PC-3 (cell line): ENCODE results near the gene RAB11A. TPM values are rescaled to one million over a fixed set of nuclear protein-coding genes. Genes with fewer than 3 reads are reported as not detected.

Experiments used
- ATAC-seq: fragments of 200-7000 bp; cut with Tn5 transposase; 2 replicates; pipeline ENCODE4 v1.9.1; 2020; ENCODE audit warnings: mild to moderate bottlenecking, moderate library complexity
- BruUV-seq: library from RNA; stranded (reverse); fragments of 400-500 nt; replicated peaks from 2 replicates; lab custom pipeline; 2021; lab: Mats Ljungman, UMichigan
- CTCF ChIA-PET: fragments of 300-600 bp; sonication (Branson Sonifier 250); formaldehyde crosslinking; loops from one replicate; lab custom pipeline; 2022; ENCODE audit warnings: antibody characterized with exemption; lab: Charles Lee
- POLR2A ChIA-PET: fragments of 300-600 bp; sonication (Branson Sonifier 250); formaldehyde crosslinking; loops from one replicate; lab custom pipeline; 2022; ENCODE audit warnings: antibody characterized with exemption; ENCODE audit not compliant: unreplicated experiment; lab: Charles Lee
- DNase-seq: peaks from one replicate; pipeline ENCODE4 v3.0.0-alpha.2; 2015
- H2AFZ ChIP-seq: fragments of 300-600 bp; sonication (generic); 2 replicates; pipeline ENCODE4 v1.6.0; 2016; ENCODE audit warnings: antibody characterized with exemption, low read length
- H3F3A ChIP-seq: fragments of 300-600 bp; sonication (generic); one replicate; pipeline ENCODE4 v1.6.0; 2017; ENCODE audit warnings: antibody characterized with exemption, low read length, control low read depth, mild to moderate bottlenecking; ENCODE audit not compliant: unreplicated experiment
- H3K27ac ChIP-seq: fragments of 300-600 bp; sonication (generic); 2 replicates; pipeline ENCODE4 v1.5.1; 2016; ENCODE audit warnings: mild to moderate bottlenecking, low read length
- H3K27me3 ChIP-seq: fragments of 300-600 bp; sonication (generic); 2 replicates; pipeline ENCODE4 v1.6.1; 2016; ENCODE audit warnings: low read length, mixed read lengths
- H3K36me3 ChIP-seq: fragments of 300-600 bp; sonication (generic); 2 replicates; pipeline ENCODE4 v1.6.1; 2016; ENCODE audit warnings: low read depth, mixed run types, low read length, mixed read lengths
- H3K4me1 ChIP-seq: fragments of 300-600 bp; sonication (generic); 2 replicates; pipeline ENCODE4 v1.5.1; 2016; ENCODE audit warnings: low read length; ENCODE audit not compliant: insufficient read depth
- H3K4me2 ChIP-seq: fragments of 300-600 bp; sonication (generic); 2 replicates; pipeline ENCODE4 v1.6.0; 2016; ENCODE audit warnings: low read length
- H3K4me3 ChIP-seq: fragments of 300-600 bp; sonication (generic); 2 replicates; pipeline ENCODE4 v1.5.1; 2016; ENCODE audit warnings: mild to moderate bottlenecking, low read length, mixed read lengths
- H3K79me2 ChIP-seq: fragments of 300-600 bp; sonication (generic); 2 replicates; pipeline ENCODE4 v1.6.1; 2017; ENCODE audit warnings: low read length, mixed read lengths
- H3K9ac ChIP-seq: fragments of 300-600 bp; sonication (generic); 2 replicates; pipeline ENCODE4 v1.6.0; 2016; ENCODE audit warnings: mild to moderate bottlenecking, low read length
- H3K9me2 ChIP-seq: fragments of 300-600 bp; sonication (generic); replicated peaks from 2 replicates; pipeline ENCODE4 v1.6.1; 2016; ENCODE audit warnings: mixed run types, low read length, mixed read lengths
- H3K9me3 ChIP-seq: fragments of 300-600 bp; sonication (generic); 2 replicates; pipeline ENCODE4 v1.6.1; 2016; ENCODE audit warnings: low read length, mixed read lengths
- H4K20me1 ChIP-seq: fragments of 300-600 bp; sonication (generic); 2 replicates; pipeline ENCODE4 v1.6.1; 2016; ENCODE audit warnings: low read length, mixed read lengths
- EZH2 ChIP-seq: fragments of 300-600 bp; sonication (generic); IDR thresholded peaks from one replicate; pipeline ENCODE4 v1.6.1; 2017; ENCODE audit warnings: antibody characterized with exemption, mild to moderate bottlenecking, low read length; ENCODE audit not compliant: unreplicated experiment
- EZH2phosphoT487 ChIP-seq: fragments of 300-600 bp; sonication (generic); IDR thresholded peaks from 2 replicates; pipeline ENCODE4 v1.6.1; 2018; ENCODE audit warnings: mild to moderate bottlenecking, antibody characterized with exemption, low read length, borderline replicate concordance
- intact Hi-C: fragments of 100-400 bp; cut with micrococcal nuclease; formaldehyde crosslinking; loops from 2 replicates; pipeline ENCODE4 v1.9.0; 2023
- total RNA-seq: library from RNA; depleted of rRNA; stranded (reverse); fragments of >200 nt; gene quantifications from 2 replicates; pipeline ENCODE4 v1.2.3, GENCODE V29; 2014
- TF ChIP-seq, protein P1 (sequence below): fragments of 300-600 bp; sonication (generic); conservative IDR thresholded peaks from 2 replicates; pipeline ENCODE4 v1.5.1; 2017; ENCODE audit warnings: antibody characterized with exemption, low read depth, mild to moderate bottlenecking, low read length

The RAB11A gene
- total RNA-seq, 1 experiment from 2014 or later: 171 TPM

GRCh38 chr15:65885668-65886218 is 16.5 kb downstream of the RAB11A start:
- intact Hi-C loops: no loop called here
- no peak overlapping the region for H3K4me2 ChIP-seq
- H3K4me1 ChIP-seq: no peaks in the 10 kb centered on the region
- TF ChIP-seq EZH2 (no peak), EZH2phosphoT487 (no peak)
- TF ChIP-seq, protein P1, sequence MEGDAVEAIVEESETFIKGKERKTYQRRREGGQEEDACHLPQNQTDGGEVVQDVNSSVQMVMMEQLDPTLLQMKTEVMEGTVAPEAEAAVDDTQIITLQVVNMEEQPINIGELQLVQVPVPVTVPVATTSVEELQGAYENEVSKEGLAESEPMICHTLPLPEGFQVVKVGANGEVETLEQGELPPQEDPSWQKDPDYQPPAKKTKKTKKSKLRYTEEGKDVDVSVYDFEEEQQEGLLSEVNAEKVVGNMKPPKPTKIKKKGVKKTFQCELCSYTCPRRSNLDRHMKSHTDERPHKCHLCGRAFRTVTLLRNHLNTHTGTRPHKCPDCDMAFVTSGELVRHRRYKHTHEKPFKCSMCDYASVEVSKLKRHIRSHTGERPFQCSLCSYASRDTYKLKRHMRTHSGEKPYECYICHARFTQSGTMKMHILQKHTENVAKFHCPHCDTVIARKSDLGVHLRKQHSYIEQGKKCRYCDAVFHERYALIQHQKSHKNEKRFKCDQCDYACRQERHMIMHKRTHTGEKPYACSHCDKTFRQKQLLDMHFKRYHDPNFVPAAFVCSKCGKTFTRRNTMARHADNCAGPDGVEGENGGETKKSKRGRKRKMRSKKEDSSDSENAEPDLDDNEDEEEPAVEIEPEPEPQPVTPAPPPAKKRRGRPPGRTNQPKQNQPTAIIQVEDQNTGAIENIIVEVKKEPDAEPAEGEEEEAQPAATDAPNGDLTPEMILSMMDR: no peak
- no peaks in the 10 kb centered on the region for H3F3A ChIP-seq
- ATAC-seq (no peak), DNase-seq (no peak)
- CTCF ChIA-PET: no interaction called here
- H2AFZ ChIP-seq: no peak overlapping the region
- peaks cover 27% of the 10 kb centered on the region for H3K36me3 ChIP-seq
- no peak overlapping the region for H3K9ac ChIP-seq
- H4K20me1 ChIP-seq: no peaks in the 10 kb centered on the region
- no peaks in the 10 kb centered on the region for H3K9me3 ChIP-seq
- no peaks in the 10 kb centered on the region for H3K27me3 ChIP-seq
- H3K27ac ChIP-seq: no peak overlapping the region
- no TSS peak for BruUV-seq
- H3K4me3 ChIP-seq: no peak overlapping the region
- POLR2A ChIA-PET: no interaction called here
- H3K79me2 ChIP-seq: no peaks in the 10 kb centered on the region
- no peaks in the 10 kb centered on the region for H3K9me2 ChIP-seq

- Histone ChIP-seq H3K4me2 (no peak overlapping the region), H3K36me3 (peaks cover 24% of the 10 kb centered on the region), H3K4me1 (no peaks in the 10 kb centered on the region), H3K27ac (no peak overlapping the region), H3K9me2 (no peaks in the 10 kb centered on the region), H3K4me3 (no peak overlapping the region), H3K79me2 (no peaks in the 10 kb centered on the region), H2AFZ (no peak overlapping the region), H3K9ac (no peak overlapping the region), H3K27me3 (no peaks in the 10 kb centered on the region), H4K20me1 (no peaks in the 10 kb centered on the region), H3F3A (no peaks in the 10 kb centered on the region), H3K9me3 (no peaks in the 10 kb centered on the region)
- TF ChIP-seq, protein P1: no peak
- no peak for TF ChIP-seq EZH2phosphoT487
- intact Hi-C loops: no loop called here
- DNase-seq: no peak
- ATAC-seq: no peak
- BruUV-seq: no TSS peak
- CTCF ChIA-PET: no interaction called here
- POLR2A ChIA-PET: no interaction called here
Observed at GRCh38 chr15:65887565-65887964, 18.3 kb downstream of the RAB11A start.

DNA sequence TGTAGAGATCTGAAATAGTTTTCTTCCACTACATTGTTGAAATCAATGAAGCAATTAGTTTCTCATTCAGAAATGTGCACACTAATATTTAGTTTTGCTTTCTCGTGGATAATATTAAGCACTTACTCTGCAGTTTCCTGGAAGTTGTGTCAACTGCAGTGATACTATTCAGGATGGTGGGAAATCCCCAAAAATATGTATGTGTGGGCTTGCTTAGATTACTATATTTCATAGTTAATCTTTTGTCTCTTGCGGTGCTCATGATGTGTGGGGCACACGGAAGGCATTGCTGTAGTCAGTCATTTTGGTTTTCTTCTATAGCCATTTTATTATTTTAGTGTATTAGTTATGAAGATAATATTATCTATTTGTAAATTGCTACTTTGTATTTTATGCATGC is 19.7 kb downstream of the RAB11A start:
- no peaks in the 10 kb centered on the region for H3K79me2 ChIP-seq
- no peaks in the 10 kb centered on the region for H3K9me3 ChIP-seq
- peaks cover 16% of the 10 kb centered on the region for H3K36me3 ChIP-seq
- H3K4me2 ChIP-seq: no peak overlapping the region
- no peaks in the 10 kb centered on the region for H4K20me1 ChIP-seq
- no peaks in the 10 kb centered on the region for H3K4me1 ChIP-seq
- TF ChIP-seq EZH2 (no peak), EZH2phosphoT487 (no peak)
- TF ChIP-seq, protein P1: no peak
- DNase-seq: no peak
- ATAC-seq: no peak
- no peaks in the 10 kb centered on the region for H3K27me3 ChIP-seq
- H3F3A ChIP-seq: no peaks in the 10 kb centered on the region
- H3K9me2 ChIP-seq: no peaks in the 10 kb centered on the region
- H2AFZ ChIP-seq: no peak overlapping the region
- BruUV-seq: no TSS peak
- H3K4me3 ChIP-seq: no peak overlapping the region
- H3K27ac ChIP-seq: no peak overlapping the region
- ChIA-PET POLR2A (no interaction called here), CTCF (no interaction called here)
- no peak overlapping the region for H3K9ac ChIP-seq
- intact Hi-C loops: no loop called here
